HL-60 (cell line): ENCODE measurements around the gene AGAP1.

Experiments used
- CTCF ChIP-seq: IDR thresholded peaks from one replicate; pipeline ENCODE4 v1.5.1; 2011; ENCODE audit warnings: low read length, control low read depth, inconsistent platforms; ENCODE audit not compliant: insufficient read depth
- GABPA ChIP-seq: IDR thresholded peaks from 2 replicates; pipeline ENCODE4 v1.6.1; 2012; ENCODE audit warnings: low read depth
- POLR2AphosphoS5 ChIP-seq: IDR thresholded peaks from 2 replicates; pipeline ENCODE4 v1.6.1; 2012; ENCODE audit warnings: low read depth
- REST ChIP-seq: IDR thresholded peaks from 2 replicates; pipeline ENCODE4 v1.6.1; 2012; ENCODE audit warnings: low read depth; ENCODE audit not compliant: insufficient replicate concordance
- SPI1 ChIP-seq: IDR thresholded peaks from 2 replicates; pipeline ENCODE4 v1.6.1; 2012; ENCODE audit warnings: low read depth, mild to moderate bottlenecking, borderline replicate concordance

GRCh38 chr2:235685024-235685721 is 191.3 kb downstream of the AGAP1 start:
- TF ChIP-seq CTCF (no peak), SPI1 (no peak), POLR2AphosphoS5 (no peak), REST (no peak), GABPA (no peak)
